HG03045 (cell line): ENCODE measurements around the gene THSD1.
"Not testable (repeated sequence)": the region's sequence is repeated elsewhere in the genome, so short reads cannot be mapped to it uniquely, and the experiment has no call there.

ENCODE experiments used
- ATAC-seq: cut with Tn5 transposase; IDR thresholded peaks from one replicate; pipeline ENCODE4 v1.9.1; 2021; ENCODE audit warnings: mild to moderate bottlenecking, moderate library complexity; ENCODE audit not compliant: unreplicated experiment

The THSD1 gene

DNA sequence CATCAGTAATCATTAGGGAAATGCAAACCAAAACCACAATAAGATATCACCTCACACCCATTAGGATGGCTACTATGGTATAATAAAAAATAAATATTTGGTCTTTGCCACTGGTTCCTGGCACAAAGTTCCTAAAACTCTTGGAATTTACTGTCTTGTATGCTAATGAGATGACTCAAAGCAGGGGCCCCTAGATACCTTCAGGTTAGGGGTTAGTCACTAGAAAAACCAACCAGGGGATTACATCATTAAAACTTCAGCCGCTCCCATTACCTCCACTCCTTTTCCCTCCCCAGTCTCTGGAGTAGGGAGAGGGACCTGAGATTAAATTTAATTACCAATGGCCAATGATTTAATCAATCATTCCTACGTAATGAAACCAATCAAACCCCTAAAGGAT, 49.6 kb downstream of the THSD1 start:
- ATAC-seq, result no peak

GRCh38 chr13:52353193-52353592, 52.8 kb downstream of the THSD1 start:
- ATAC-seq, result no peak

DNA sequence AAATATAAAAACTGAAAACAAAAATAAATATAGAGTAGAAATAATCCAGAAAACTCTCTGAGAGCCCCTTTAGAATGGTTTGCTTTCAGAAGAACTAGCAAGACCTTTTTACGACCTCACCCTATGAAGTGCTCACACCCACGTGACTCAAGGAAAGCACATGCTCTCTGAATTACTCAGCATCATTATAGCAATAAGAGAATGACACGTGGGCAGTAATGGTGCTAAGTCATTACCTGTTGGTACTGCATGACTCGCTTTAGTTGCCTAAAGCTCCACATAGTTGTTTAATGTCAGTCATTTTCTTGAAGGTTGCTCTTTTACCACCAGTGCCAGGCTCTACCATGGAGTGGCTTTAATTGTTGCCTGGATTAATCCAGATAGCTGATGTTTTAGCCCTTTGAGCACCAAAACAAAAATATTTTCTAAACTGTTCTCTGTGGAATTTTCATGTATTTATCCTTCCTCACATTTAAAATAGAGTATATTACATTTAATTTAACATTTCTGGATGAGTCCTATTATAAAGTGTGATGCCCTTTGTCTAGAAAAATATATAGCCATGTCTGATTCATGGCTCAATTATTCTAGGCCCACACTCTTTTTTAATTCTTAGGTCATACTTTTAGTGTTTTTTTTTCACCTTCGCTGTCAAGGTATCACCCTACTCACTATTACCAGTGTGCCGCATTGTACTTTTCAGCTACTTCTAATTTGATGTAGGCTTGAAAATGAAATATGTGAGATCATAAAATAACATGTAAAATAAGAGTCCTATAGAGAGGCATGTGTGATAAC, 56.8 kb downstream of the THSD1 start:
- ATAC-seq, result no peak

DNA sequence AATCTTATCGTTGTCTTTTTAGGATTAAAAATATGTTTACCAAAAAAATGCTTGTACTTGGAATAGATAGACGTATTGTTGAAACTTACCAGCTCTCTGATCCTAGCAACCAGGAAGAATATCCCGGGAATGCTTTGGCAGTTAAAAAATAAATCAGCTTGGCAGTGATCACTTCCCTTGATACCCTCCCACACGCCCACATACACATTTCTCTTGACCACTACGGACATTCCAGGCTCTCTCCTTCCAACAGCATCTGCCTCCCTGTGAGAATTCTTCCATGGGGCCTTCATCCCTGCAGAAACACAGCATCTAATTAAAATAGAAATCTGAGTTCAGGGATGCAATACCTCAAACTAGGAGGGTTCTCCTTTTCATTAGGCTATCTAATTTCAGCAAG, 57.9 kb downstream of the THSD1 start:
- no peak for ATAC-seq

- ATAC-seq, result no peak
These were observed 60.2 kb downstream of the THSD1 start for GRCh38 chr13:52345631-52346251.

DNA sequence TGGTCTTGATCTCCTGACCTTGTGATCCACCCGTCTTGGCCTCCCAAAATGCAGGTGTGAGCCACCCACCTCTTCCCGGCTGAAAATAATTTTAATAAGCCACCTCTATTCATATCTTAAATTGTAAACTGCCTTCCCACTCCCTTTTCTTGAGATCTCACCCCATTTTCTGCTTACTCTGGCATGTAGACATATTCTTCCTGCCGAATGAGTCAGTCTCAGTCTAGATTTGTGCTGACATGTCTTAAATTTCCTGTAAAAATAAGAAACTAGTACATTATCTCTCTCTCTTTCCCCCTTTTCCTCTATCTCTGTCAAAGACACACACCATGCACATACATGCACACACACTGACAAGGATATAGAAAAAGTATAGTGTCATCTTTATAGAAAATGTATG, 60.9 kb downstream of the THSD1 start:
- ATAC-seq, result no peak

GRCh38 chr13:52344108-52344507, 61.9 kb downstream of the THSD1 start:
- ATAC-seq, result no peak

- not testable (repeated sequence) for ATAC-seq
These were observed 63.8 kb downstream of the THSD1 start for GRCh38 chr13:52342203-52342602.

DNA sequence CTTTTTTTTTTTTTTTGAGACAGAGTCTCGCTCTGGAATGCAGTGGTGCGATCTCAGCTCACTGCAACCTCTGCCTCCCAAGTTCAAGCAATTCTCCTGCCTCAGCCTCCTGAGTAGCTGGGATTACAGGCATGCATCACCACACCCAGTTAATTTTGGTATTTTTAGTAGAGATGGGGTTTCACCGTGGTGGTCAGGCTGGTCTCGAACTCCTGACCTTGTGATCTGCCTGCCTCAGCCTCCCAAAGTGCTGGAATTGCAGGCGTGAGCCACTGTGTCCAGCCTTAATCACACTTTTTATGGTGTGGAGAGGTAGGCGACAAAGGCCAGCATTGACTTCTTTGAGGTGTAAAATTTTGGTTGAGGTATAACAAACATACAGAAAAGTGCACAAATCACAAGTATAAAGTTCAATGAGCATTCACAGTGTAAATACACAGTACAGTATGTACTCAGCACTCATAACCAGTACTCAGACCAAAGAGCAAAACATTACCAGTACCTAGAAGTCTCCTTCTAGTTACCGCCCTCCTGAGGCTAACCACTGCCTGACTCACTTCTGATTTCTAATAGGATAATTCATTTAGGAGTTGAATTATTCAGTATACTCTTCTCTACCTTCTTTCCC, 68.0 kb downstream of the THSD1 start:
- not testable (repeated sequence) for ATAC-seq

DNA sequence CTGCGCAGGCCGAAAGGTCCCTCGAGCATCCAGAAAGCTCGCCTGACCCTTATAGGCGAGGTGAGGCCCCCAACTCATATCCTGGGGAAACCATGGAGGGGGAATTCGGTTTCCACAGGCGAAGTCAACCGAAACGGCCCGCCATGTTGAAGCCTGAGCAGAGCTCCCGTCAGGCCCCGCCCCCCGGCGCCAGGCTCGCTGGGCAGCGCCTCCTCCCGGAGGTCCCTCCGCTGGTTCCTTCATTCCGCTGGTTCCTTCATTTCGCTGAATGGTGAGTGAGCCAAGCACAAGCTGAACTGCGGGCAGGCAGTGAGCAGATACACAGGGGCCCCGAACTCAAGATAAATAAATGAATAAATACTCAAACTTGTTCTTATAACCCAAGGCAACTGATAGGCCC, 71.9 kb downstream of the THSD1 start:
- ATAC-seq, result not testable (repeated sequence)

DNA sequence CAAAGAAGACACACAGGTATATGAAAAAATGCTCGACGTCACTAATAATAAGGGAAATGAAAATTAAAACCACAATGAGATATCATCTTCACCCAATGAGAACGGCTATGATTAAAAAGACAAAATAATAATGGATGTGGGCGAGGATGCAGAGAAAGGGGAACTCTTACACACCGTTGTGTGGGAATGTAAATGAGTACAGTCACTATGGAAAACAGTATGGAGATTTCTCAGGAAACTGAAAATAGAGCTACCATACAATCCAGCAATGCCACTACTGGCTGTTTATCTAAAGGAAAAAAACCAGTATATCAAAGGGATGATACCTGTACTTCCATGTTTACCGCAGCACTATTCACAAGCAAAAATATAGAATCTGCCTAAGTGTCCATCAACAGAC, 74.1 kb downstream of the THSD1 start:
- ATAC-seq, result not testable (repeated sequence)
